Stimulated activated CD4-positive, alpha-beta T cell treated with anti-CD3 and anti-CD28 coated beads, Interleukin-12 subunit alpha, Interleukin-12 subunit beta, amount 100 ng/mL, for 48 hours (primary cell): ENCODE measurements around the gene SOX14.

ENCODE experiments used
- DNase-seq, 3 donors: peaks; one replicate each; pipeline ENCODE4 v3.0.0-alpha.2; 2020; ENCODE audit warnings: low read depth in 2 of 3, low spot score in 1 of 3

SOX14 gene

DNA sequence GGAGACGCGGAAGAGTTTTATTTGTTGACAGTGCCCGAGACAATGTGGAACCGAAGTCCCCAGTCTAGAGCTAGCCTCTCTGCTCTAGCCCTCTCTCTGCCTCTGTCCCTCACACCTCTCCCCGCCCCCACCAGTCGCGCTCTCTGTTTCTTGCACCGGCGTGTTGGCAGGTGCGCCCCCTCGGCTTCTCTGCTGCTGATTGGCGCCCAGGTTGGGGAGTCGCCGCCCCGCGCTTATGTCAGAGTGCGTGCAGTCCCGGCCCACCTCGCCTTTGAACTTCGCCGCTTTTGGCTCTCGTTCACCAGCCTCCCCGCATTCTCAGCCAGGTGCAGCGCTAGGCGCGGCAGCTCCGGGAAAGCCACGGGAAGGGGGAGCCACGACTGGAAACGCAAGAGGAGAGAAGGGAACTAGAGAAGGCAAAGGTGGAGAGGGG lies at the start of gene SOX14:
TSS of gene SOX14 (plus strand) at position 315 of the 433 bp plus-strand sequence. CDS start 470 bp downstream, outside the sequence.
- no peak for DNase-seq

DNA sequence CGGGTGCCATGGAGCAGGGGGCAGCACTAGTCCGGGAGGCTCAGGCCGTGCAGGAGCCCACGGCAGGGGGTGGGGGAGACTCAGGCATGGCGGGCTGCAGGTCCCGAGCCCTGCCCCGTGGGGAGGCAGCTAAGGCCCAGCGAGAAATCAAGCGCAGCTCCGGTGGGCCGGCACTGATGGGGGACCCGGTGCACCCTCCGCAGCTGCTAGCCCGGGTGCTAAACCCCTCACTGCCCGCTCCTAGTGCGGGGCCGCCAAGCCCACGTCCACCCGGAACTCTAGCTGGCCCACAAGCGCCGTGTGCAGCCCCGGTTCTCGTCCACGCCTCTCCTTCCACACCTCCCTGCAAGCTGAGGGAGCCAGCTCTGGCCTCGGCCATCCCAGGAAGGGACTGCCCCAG lies 49.6 kb upstream of the SOX14 start:
- DNase-seq, result no peak

DNA sequence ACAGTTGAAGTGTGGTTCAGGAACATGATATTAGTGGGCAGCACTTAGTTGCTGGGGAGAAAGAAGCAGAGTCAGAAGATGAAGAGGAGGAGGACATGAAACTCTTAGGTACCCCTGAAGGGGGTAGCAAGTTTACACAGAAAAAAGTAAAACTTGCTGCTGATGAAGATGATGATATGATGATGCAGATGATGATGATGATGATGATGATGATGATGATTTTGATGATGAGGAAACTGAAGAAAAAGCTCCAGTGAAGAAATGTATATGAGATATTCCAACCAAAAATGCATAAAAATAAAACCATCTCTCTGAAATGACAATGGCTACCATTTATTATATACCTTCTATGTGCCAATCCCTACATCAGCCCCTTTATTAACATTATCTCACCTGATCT lies 39.9 kb upstream of the SOX14 start:
- DNase-seq, result no peak

GRCh38 chr3:137737208-137737607 lies 26.9 kb upstream of the SOX14 start:
- no peak for DNase-seq

DNA sequence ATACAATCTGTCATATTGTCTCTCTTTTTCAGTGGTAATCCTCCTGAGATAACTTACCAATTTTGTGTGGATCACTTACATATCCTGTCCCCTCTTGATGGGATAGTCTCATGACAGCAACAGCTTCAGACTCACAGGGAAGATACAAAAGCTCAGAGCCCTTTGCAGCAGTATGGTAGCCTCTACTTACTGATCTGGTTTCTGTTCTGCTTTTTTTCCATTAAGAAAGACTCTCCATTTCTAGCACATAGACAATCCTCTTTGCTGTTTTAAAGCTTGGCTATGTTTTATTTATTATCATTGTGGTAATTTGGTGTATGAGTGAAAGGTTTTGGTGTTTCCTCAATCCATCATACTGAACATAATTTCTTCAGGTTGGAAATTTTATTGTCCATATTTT lies 25.4 kb upstream of the SOX14 start:
- no peak for DNase-seq

DNA sequence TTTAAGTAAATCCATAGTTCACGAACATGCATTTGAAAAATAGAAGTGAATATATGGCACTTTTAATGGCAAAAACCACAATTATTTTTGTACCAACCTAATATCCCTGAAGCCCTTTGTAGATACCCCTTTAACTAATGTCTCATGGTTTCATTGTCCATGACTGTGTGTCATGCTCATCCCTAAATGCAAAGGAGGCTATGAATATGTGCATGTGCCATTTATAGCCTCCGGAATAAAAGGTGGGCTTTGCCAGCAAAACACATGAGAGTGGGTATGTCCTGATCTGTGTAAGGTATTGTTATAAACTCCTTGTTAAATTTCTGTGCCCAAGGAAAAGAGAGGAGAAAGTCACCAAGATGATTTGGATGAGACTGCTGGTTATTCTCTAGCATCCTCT lies 20.5 kb upstream of the SOX14 start:
- DNase-seq, result no peak

GRCh38 chr3:137746808-137747207 lies 17.3 kb upstream of the SOX14 start:
- no peak for DNase-seq

GRCh38 chr3:137759505-137759904 lies 4.6 kb upstream of the SOX14 start:
- no peak for DNase-seq

- no peak for DNase-seq
These were observed 3.6 kb upstream of the SOX14 start for GRCh38 chr3:137760341-137761098.

- DNase-seq, result no peak
These were observed 3.0 kb upstream of the SOX14 start for GRCh38 chr3:137761099-137761562.

DNA sequence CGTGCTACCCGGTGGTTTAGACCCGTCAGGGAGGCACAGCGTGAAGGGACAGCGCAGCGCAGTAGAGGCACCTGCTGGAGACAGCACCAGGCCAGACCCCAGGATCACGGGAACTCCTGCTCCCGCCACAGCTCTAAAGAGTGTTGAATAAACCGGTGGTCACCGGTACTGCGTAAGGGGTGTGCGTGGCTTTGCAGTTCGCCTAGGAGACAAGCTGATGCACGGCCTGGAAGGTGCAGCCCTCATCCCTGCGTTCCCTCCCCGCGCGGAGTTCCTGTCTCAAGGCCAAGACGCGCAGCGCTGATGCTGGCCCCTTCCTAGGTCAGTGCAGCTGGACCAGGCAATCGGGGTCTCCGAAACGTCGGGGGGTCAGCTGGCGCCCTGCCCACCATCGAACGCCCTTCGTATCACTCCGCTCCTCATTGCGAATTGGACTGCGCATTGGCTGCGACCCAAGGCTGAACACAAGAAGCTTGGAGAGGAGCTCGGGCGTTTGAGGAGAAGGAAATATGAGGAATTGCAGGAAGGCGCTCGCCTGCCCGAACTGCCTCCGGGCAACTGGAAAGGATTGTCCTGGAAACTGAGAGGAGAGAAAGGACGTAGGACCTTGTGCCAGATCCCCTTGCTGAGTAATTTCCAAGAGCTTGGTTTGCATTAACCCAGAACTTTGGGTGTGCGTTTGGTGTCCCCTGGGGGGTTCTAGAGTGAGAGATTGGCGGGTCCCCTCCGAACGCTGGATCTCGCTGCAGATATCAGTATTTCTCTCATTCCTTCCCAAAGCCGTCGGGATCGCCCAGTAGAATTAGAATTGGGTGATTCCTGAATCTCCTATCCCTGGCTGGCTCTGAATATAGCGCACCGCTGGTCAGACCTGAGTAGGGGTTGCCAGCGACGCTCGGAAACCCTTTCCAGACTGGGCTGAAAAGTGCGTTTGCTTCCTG lies 2.3 kb upstream of the SOX14 start:
- no peak for DNase-seq

- no peak for DNase-seq
These were observed 1.2 kb upstream of the SOX14 start for GRCh38 chr3:137762674-137763593.

- DNase-seq, result no peak
These were observed 549 bp upstream of the SOX14 start for GRCh38 chr3:137763594-137763938.

GRCh38 chr3:137764563-137765309 lies 621 bp downstream of the SOX14 start:
- no peak for DNase-seq

GRCh38 chr3:137765310-137766033 lies 1.4 kb downstream of the SOX14 start:
- DNase-seq, result no peak

DNA sequence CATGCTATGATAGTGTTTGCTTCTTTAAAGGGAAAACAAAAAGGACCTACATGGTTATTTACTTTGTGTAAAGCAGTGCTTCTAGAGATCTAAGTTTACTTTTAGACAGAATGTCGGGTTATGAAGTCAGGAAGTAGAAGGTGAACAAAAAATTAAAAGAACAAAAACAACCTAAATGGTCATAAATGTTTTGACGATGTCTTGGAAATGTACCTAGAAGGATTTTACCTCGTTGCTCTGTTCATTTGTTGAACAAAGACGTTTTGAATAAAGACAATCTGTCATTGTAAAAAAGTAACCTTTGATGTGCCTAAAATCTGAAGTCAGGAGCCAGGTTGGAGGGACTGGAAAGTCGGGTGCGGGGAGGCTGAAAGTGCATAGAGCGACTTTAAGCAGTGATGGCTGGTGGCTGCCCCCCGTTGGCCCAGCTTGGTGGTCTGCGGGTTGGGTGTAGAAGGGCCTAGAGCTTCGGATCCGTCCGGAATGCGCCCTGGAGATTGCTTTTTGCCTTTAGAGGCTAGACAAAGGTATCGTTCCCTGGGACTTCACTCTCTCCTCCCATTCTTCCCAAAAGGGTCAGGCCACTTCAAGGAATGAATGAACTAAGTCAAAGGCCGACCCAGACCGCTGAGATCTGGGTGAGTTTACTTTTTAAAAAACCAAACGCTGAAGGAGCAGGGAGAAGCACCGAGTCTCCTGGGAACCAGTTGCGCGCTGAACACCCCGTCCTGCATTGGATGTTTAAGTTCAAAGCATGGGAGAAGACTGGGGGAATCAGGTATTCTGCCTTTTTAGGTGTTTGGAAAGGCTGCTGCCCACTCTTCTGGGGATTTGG lies 2.1 kb downstream of the SOX14 start:
- no peak for DNase-seq

DNA sequence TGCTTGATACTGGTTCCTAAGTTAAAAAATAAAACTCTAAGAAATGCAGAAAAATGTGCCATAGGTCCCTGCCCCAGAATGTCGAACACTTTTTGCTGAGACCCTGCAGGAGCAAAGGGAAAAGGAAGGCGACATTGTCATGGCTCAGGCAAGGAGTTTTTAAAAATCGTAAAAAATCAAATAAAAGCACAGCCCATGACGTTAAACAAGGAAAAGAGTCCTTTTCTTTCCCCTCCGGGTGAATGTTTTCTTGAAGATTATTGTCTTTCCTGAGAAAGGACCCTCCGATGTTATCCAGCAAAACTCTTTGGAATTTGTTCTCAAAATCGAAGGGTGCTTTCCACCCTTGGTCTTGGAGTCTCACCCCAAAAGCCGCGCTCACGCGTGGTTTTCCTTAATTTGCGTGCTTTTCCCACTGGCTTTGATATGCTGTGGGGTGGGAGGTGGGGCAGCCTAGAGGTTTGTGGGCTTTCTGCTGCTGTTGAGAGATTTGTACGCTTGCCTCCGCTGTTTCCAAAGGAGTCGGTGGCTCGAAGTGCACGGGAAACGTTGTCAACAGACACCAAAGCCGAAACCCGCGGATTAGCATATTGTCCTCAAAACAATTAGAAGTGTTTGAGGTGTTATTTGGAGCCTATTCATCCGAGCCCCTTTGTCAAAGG lies 2.9 kb downstream of the SOX14 start:
- DNase-seq, result no peak
